GM19463 (cell line): ENCODE results near the gene NEK2.
A peak's percentile ranks its signal among the peaks of the same experiment; 100 is the strongest.
"Not testable (repeated sequence)": the region's sequence is repeated elsewhere in the genome, so short reads cannot be mapped to it uniquely, and the experiment has no call there.

Experiments
- ATAC-seq: cut with Tn5 transposase; IDR thresholded peaks from one replicate; pipeline ENCODE4 v1.9.1; 2021; ENCODE audit warnings: mild to moderate bottlenecking, moderate library complexity; ENCODE audit not compliant: unreplicated experiment

Gene NEK2

DNA sequence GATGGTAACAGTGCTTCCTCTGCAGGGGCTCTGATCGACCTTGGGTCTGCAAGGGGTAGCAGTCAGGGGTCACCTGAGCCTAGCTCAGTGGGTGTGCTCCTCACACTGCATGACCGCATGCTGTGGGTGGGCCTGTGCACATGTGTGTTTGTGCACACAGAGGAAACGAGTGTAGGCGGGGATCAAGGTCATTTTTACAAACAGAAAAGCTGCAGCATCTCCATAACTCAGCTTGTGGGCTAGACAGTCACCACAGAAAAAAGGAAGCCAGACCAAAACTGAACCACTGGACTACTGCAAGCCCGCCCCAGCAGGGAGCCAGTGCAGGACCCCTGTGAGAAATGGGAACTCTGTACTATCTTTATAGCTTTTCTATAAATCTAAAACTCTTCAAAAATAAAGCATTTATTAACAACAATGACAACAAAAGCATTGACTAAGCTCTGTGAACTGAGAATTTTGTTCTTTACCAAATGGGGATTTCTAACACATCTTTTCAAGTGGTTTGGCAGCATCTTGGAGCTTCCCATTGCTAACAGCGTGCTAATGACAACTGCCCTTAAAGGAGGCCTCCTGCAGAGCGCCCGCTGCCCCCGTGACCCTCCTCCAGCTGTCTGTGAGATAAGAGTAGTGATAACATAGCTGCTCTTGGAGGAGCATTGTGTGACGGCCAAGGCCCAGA is 19.9 kb upstream of the NEK2 start:
- peak; percentile 40 for ATAC-seq

DNA sequence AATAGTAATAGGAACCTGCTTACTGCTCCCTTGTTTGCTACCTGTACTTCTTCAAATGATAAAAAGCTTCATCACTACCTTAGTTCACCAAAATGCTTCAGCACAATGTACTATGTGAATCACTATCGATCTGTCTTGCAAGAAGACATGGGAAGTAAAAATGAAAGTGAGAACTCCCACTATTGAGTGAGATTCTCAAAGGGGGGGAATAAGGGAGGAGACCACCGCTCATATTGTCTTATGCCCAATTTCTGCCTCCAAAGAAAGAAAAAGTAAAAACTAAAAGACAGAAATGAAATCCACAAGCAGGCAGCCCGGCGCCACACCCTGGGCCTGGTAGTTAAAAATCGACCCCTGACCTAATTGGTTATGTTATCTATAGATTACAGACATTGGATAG is 18.5 kb upstream of the NEK2 start:
- not testable (repeated sequence) for ATAC-seq

- ATAC-seq, result no peak
Observed at GRCh38 chr1:211688421-211688820, 13.0 kb upstream of the NEK2 start.

- no peak for ATAC-seq
Observed at GRCh38 chr1:211687462-211688215, 12.2 kb upstream of the NEK2 start.

GRCh38 chr1:211685823-211686222 is 10.4 kb upstream of the NEK2 start:
- ATAC-seq, result no peak

DNA sequence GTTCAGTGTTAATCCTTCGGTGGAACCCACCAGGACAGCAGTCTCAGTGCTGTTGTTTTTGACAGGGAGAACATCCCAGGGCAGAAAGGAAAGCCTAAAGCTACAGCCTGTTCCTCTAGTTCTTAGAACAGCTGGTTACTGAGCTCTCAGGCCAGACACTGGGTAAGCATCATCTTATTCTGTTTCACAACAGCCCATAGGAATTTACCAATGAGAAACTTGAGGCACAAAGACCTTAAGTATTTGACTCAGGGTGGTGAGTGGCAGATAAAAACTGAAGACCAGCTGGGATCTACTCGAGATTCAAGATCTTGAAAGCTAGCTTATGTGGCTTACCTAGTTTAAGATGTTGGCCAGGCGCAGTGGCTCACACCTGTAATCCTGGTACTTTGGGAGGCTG is 9.4 kb upstream of the NEK2 start:
- no peak for ATAC-seq

DNA sequence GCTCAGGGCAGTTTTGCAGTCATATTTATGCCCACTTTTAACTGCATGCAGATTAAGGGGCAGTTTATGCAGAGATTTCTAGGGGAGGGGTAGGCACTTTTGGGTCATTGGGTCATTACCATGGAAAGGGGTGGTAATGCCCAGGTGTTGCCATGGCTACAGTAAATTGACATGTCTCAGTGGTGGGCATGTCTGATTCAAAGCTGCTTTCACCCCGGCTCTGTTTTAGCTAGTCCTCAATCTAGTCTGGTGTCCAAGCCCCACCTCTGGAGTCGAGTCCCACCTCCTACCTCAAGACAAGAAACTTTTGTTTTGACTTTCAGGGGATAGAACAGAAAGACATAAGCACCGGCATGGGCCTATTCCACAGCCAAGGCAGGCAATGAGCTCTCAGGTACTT is 8.9 kb upstream of the NEK2 start:
- ATAC-seq, result no peak

DNA sequence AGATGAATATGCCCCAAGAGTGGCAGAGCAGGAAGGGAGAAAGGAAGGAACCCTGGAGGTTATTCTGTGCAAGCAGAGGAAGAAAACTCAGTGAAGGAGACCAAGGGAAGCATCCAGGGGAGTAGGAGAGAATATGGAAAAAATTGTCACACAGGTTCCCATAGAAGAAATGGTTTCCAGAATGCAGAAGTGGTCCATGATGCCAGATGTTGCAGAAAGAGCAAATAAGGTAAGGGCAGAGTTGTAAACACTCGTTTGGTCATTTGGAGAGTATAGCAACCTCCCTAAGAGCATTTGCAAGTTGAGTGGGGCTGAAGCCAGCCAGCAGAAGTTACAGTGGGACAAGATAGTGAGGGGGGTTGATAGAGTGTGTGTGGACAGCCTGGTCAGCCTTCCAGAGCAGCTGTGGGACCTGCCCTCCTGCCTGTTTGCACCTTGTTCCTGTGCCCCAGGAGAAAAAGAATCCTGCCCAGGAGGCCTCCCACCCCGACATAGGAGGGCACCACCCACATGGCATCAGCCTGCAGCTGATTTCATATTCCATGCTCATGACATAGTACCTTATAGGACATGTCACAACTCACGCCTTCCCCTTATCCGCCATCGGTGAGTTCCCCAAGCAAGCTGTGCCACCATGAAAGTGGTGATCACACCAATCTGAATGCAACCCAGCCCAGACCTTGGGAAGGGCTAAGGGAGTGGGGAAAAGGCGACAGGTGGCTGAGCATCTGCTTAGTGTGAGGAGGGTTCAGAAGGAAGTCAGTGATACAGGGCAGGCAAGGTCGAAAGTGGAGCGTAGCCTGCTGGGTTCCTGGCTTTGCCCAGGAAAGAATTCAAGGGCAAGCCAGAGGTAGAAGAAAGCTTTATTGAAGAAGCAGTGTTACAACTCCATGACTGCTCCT is 8.2 kb upstream of the NEK2 start:
- no peak for ATAC-seq

DNA sequence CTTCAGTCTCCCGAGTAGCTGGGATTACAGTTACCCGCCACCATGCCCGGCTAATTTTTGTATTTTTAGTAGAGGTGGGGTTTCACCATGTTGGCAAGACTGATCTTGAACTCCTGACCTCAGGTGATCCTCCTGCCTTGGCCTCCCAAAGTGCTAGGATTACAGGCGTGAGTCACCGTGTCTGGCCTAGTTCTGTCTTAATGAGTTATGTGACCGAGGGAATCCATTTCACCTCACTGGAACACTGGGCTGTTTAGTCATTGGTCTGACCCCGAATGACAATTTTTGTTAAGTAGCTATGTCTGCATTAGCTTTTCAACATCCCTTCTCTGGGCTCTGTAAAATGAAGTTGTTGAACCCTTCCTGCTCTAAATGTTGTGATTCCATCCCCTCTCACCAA is 6.8 kb upstream of the NEK2 start:
- ATAC-seq, result not testable (repeated sequence)

DNA sequence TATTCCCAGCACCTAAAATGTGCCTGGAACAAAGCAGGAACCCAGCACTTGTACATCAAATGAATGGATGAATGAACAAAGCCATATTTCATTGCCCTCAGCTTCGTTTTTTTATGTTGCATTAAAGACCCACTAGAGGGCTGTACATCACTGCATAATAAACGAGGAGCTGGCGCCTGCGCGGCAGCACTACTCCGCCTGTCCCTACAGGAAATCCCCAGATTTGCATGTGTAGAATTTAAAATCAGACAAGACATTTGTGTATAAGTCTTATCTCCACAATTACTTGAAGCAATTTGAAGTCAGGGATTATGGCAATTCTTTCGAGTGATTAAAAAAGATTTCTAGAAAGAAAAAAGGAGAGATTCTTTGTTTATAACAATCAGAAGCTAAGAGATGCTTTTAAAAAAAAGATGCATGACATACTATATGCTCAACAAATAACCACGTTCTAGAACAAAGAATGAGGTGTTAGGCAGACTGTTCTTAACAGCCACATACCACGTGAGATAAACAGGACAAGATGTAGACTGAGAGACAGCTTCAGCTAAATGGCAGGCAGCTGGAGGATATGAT is 5.4 kb upstream of the NEK2 start:
- ATAC-seq, result peak; percentile 88

- no peak for ATAC-seq
Observed at GRCh38 chr1:211677659-211678058, 2.2 kb upstream of the NEK2 start.

GRCh38 chr1:211676761-211677160 is 1.3 kb upstream of the NEK2 start:
- no peak for ATAC-seq

- ATAC-seq, result no peak
Observed at GRCh38 chr1:211676106-211676583, 724 bp upstream of the NEK2 start.

DNA sequence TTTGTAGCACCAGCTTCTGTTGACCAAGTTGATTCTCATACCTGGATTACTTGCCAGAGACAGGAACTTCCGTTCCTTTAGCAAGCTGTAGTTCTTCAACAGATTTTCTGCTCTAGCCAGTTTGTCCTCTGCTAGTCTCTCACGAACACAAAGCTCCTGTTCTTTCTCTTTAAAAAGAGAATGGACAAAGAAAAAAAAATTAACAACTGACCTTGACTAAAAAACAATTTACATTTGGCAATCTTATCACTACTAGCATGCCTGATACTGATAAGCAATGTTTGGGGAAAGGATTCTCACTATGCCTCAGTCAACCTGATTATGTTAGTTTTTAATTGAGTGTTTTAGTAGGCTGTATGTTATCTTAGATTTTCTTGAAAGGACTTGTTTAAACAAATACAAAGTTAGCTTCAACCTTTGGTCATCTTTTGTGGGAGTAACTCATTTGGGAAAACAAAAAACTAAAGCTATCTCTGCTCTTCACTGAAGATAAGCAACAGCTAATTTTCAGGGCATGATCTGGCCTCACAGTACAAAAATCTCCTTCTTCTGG is 8.3 kb downstream of the NEK2 start:
- no peak for ATAC-seq

DNA sequence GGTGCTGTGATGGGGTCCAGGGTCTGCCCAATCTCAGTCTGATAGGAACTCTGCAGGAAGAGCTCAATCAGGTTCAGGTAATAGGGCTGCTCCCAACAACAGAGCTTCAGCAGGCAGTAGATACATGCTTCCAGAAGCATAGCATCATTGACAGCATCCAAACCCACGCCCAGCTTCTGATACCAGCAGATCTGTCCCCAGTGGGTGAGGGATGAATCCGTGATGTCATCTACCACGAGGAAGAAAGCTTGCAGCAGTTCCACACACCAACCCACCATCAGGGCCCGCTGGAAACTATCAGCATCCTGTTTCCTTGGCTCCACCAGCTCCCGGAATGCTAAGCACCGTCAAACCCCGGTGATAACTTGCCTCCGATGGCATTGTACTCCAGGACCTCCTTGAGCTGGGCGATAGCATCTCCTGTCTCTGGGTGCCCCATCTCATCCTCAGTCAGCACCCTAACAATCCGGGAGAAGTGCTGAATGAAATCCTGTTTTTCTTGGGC is 14.7 kb downstream of the NEK2 start:
- ATAC-seq, result no peak

DNA sequence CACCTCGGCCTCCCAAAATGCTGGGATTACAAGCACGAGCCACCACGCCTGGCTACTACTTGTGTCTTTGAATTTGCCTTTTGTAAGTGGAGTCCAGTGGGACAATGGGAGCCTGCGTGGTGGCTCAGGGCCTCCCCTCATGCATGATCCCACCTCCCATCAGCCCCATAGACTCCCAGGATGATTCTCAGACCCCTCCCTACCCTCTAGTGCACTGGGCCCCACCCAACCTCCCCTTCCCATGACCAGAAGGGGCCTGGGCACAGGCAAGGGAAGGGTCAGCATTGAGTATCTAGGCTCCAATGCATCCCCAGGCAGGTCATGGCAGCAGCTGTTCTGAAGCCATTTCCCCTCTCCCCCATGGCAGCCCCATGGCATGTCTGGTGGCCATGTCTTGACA is 18.7 kb downstream of the NEK2 start:
- no peak for ATAC-seq

DNA sequence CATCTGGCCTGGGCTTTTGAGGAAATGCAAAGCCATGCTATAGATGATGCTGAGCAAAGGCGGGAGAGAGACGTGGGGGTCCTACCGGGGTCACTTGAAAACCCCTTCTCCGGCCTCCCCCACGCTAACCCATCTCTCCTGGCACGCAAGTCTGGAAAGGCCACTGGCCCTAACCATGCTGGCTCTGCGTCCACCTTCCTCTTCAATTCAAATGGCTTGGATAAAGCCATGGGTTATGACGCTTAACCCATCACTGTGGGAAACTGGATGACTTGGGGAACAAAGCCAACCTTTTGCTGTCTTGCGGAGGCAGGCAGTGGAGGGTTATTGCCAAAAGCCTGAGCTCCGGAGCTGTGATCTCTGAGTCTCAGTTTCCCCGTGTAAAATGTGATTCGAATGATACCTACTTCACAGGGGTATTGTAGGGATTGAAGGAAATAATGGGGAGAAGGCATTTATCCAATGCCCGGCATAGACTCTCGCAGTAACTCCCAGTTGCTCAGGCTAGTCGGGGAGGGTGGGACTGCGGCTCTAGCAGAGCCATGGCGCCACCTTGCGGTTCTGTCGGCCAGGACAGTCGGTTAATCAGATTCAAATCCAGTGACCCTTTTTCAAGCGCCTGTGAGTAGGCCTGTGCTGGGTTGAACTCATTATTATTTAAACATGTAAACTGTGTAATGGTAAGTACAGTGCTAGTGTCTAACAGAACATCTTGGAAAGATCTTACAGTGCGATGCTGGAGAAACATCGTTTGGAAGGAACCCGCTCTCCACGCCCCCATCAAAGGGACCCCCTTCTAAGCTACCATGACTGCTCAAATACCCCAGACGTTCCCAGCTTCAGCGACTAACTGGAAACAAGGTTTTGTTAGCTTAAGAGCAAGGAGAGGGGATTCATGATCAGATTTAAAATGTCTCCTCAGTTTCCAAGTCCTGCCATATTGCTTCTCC is 20.3 kb downstream of the NEK2 start:
- peak; percentile 94 for ATAC-seq

GRCh38 chr1:211653959-211654496 is 21.4 kb downstream of the NEK2 start:
- no peak for ATAC-seq

DNA sequence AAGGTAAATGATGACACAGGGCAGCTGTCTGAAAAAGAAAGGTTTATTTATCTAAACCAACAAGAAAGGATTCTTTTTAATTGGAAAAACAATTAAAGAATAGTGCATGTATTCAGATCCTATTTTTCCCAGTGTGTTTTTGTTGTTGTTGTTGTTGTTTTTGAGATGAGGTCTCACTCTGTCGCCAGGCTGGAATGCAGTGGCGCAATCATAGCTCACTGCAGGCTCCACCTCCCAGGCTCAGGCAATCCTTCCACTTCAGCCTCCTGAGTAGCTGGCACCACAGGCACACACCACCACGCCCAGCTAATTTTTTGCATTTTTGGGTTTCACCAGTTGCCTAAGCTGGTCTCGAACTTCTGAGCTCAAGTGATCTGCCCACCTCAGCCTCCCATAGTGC is 22.1 kb downstream of the NEK2 start:
- no peak for ATAC-seq
